Transverse colon (tissue), 4 donors: ENCODE measurements around the gene CDIP1. TPM values are rescaled to one million over a fixed set of nuclear protein-coding genes. Genes with fewer than 3 reads are reported as not detected.

ENCODE experiments used
- DNase-seq: peaks from one replicate; pipeline ENCODE4 v3.0.0-alpha.2; 2019
- H3K27ac ChIP-seq, 4 donors: fragments of 200-600 bp; sonication (generic); 2 replicates each; pipeline ENCODE4 v1.5.1; 2016 to 2018; ENCODE audit warnings: inconsistent platforms in 4 of 4
- H3K27me3 ChIP-seq: fragments of 200-600 bp; sonication (generic); 2 replicates; pipeline ENCODE4 v1.5.1; 2017; ENCODE audit warnings: inconsistent platforms
- H3K36me3 ChIP-seq, 4 donors: fragments of 200-600 bp; sonication (generic); 2 replicates each; pipeline ENCODE4 v1.5.1; 2017 to 2019; ENCODE audit warnings: inconsistent platforms in 4 of 4
- H3K4me1 ChIP-seq, 4 donors: fragments of 200-600 bp; sonication (generic); 2 replicates each; pipeline ENCODE4 v1.5.1; 2017 to 2020; ENCODE audit warnings: inconsistent platforms in 4 of 4
- H3K4me3 ChIP-seq, 4 donors: fragments of 200-600 bp; sonication (generic); 1 replicate in 1 of 4; 2 replicates in 3 of 4; pipeline versions ENCODE4 v1.5.1 to v1.6.1; 2017 to 2019; ENCODE audit warnings: inconsistent platforms in 4 of 4
- H3K9me3 ChIP-seq, 2 donors: fragments of 200-600 bp; sonication (generic); 2 replicates each; pipeline ENCODE4 v1.5.1; 2017 to 2019; ENCODE audit warnings: inconsistent platforms in 2 of 2
- CTCF ChIP-seq, 5 experiments: fragments of 200-600 bp in 3 of 5; fragments of 450-650 bp in 2 of 5; sonication (generic) in 3 of 5; IDR thresholded peaks; 1 replicate in 2 of 5; 2 replicates in 3 of 5; pipeline ENCODE4 v1.5.1; 2016 to 2017; ENCODE audit warnings: antibody characterized with exemption in 5 of 5, inconsistent platforms in 3 of 5, mild to moderate bottlenecking in 2 of 5, moderate library complexity in 1 of 5
- EP300 ChIP-seq: sonication (generic); formaldehyde crosslinking; IDR thresholded peaks from one replicate; pipeline ENCODE4 v1.6.1; 2017; ENCODE audit warnings: antibody characterized with exemption, low read depth
- POLR2A ChIP-seq: fragments of 450-650 bp; IDR thresholded peaks from one replicate; pipeline ENCODE4 v1.6.1; 2016; ENCODE audit warnings: antibody characterized with exemption, mild to moderate bottlenecking, moderate library complexity
- POLR2AphosphoS5 ChIP-seq, 3 donors: sonication (generic); formaldehyde crosslinking; IDR thresholded peaks; one replicate each; pipeline ENCODE4 v1.6.1; 2016; ENCODE audit warnings: antibody characterized with exemption in 3 of 3
- WGBS, 2 donors: methylation state at CpG; one replicate each; pipeline ENCODE4 v1.1.5; 2018; ENCODE audit warnings: low coverage in 1 of 2; 5-methylcytosine and 5-hydroxymethylcytosine counted together
- in situ Hi-C, 4 donors: fragments of 200-750 bp; cut with MboI; loops; one replicate each; pipeline versions ENCODE4 v1.15.0 to v1.15.1; 2017; ENCODE audit warnings: low sequenced_read_pairs in 3 of 4, low pct_ligation_motif_present in 1 of 4, low pct_unique_long_range_greater_than_20kb in 1 of 4
- intact Hi-C: fragments of 100-400 bp; cut with DNase I; formaldehyde crosslinking; loops from one replicate; pipeline ENCODE4 v1.15.1; 2023; ENCODE audit warnings: low total_unique reads
- total RNA-seq, 4 donors: library from RNA; depleted of rRNA; stranded (reverse); fragments of >200 nt; gene quantifications; one replicate each; pipeline ENCODE4 v1.1.0, GENCODE V29; 2016

The CDIP1 gene
- total RNA-seq, 4 donors from 2014 or later, result 8.8 to 29.5 (median 19.0) TPM

- no peak for TF ChIP-seq EP300
- TF ChIP-seq POLR2AphosphoS5 (IDR thresholded peaks at IDR 0.05), result no peak
- TF ChIP-seq CTCF (IDR thresholded peaks at IDR 0.05), result no peak
- TF ChIP-seq POLR2A, result no peak
- WGBS, 2 donors, result 93% methylated on average over 30 of the region's 32 CpGs; no CpG with 5 or more reads in 1 of the 2 donors
- in situ Hi-C loops (no loop called here), intact Hi-C loops (no loop called here)
- H3K4me3 ChIP-seq, result no peak overlapping the region
- no peaks in the 10 kb centered on the region for H3K27me3 ChIP-seq
- H3K27ac ChIP-seq, result peak overlapping the region in 3 of 4 donors; percentile 5 to 11 (median 8)
- H3K9me3 ChIP-seq, result no peaks in the 10 kb centered on the region
- H3K4me1 ChIP-seq, result no peaks in the 10 kb centered on the region
- peak; percentile 25 for DNase-seq
- peaks cover 0 to 18% (median 2%) of the 10 kb centered on the region in 4 donors for H3K36me3 ChIP-seq
Observed at GRCh38 chr16:4465977-4466779, 72.4 kb downstream of the CDIP1 start.

- H3K27ac ChIP-seq, result no peak overlapping the region
- H3K4me1 ChIP-seq, result peaks cover 0 to 7% (median 0%) of the 10 kb centered on the region in 4 donors
- in situ Hi-C loops, result no loop called here
- no peak for DNase-seq
- no peaks in the 10 kb centered on the region for H3K9me3 ChIP-seq
- WGBS, 2 donors, result 72 to 88% methylated on average over 3 to 22 of the region's 22 CpGs
- intact Hi-C loops, result no loop called here
- H3K27me3 ChIP-seq, result no peaks in the 10 kb centered on the region
- H3K36me3 ChIP-seq, result peaks cover 0 to 12% (median 2%) of the 10 kb centered on the region in 4 donors
- TF ChIP-seq CTCF (IDR thresholded peaks at IDR 0.05) (no peak), POLR2A (no peak), EP300 (no peak), POLR2AphosphoS5 (IDR thresholded peaks at IDR 0.05) (no peak)
- no peak overlapping the region for H3K4me3 ChIP-seq
Observed at GRCh38 chr16:4463522-4464163, 74.9 kb downstream of the CDIP1 start.

DNA sequence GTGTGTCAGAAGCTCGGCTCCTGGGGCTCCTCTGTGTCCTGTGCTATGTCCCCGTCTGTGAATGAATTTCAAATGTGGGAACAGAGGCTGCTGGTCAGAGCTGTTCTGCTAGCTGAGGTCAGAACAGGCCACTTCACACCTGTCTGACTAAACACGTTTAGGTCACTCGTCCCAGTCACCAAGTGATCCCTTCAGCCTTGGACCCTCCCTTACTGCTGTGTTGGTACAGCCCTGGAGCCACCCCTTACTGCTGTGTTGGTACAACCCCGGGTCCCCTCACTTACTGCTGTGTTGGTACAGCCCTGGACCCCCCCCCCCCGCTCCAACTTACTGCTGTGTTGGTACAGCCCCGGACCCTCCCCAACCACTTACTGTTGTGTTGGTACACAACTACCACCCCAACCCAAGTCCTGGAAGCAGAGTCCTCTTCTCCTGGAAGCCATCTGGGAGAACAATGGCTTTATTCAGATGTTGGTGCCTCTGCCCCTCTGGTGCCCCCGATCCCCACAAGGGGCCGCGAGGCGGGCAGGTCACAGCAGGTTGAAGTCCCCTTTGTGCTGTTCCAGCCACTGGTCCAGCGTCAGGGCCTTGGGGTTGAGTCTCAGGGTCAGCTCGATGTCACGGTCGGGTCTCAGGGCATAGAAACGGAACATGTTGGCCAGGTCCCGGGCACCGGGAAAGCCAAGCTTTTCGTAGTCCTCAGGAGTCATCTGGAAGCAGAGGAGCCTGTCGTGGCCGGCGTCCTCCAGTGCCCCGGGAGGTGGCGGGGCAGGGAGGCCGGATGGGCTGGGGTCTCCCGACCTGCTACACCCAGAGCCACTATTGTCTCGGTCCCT lies 77.1 kb downstream of the CDIP1 start:
- H3K36me3 ChIP-seq, result peaks cover 0 to 17% (median 7%) of the 10 kb centered on the region in 4 donors
- intact Hi-C loops, result no loop called here
- H3K4me1 ChIP-seq, result peaks cover 0 to 7% (median 0%) of the 10 kb centered on the region in 4 donors

More for the DNA sequence above, 77.1 kb downstream of the CDIP1 start:
- in situ Hi-C loops, result no loop called here
- TF ChIP-seq POLR2A (no peak), EP300 (no peak), CTCF (IDR thresholded peaks at IDR 0.05) (no peak), POLR2AphosphoS5 (IDR thresholded peaks at IDR 0.05) (no peak)
- WGBS, 2 donors, result 85% methylated on average over 27 of the region's 27 CpGs; no CpG with 5 or more reads in 1 of the 2 donors
- no peak overlapping the region for H3K27ac ChIP-seq
- no peak for DNase-seq
- no peak overlapping the region for H3K4me3 ChIP-seq
- H3K27me3 ChIP-seq, result no peaks in the 10 kb centered on the region
- no peaks in the 10 kb centered on the region for H3K9me3 ChIP-seq
